Prostate gland (tissue), 2 donors: ENCODE measurements around the gene TRMU. TPM values are rescaled to one million over a fixed set of nuclear protein-coding genes. Genes with fewer than 3 reads are reported as not detected.

ENCODE experiments used
- DNase-seq: peaks from one replicate; pipeline ENCODE4 v3.0.0-alpha.2; 2019; ENCODE audit warnings: low spot score
- H3K27ac ChIP-seq, 2 donors: fragments of 200-600 bp; sonication (generic); 2 replicates each; pipeline ENCODE4 v1.5.1; 2017 to 2019
- H3K27me3 ChIP-seq: fragments of 200-600 bp; sonication (generic); replicated peaks from 2 replicates; pipeline ENCODE4 v1.5.1; 2019; ENCODE audit not compliant: insufficient read depth
- H3K36me3 ChIP-seq, 2 donors: fragments of 200-600 bp; sonication (generic); 1 replicate in 1 of 2; 2 replicates in 1 of 2; pipeline versions ENCODE4 v1.5.1 to v1.8.1; 2017 to 2019
- H3K4me1 ChIP-seq: fragments of 200-600 bp; sonication (generic); replicated peaks from 2 replicates; pipeline ENCODE4 v1.5.1; 2019
- H3K4me3 ChIP-seq, 2 donors: fragments of 200-600 bp; sonication (generic); 2 replicates each; pipeline ENCODE4 v1.5.1; 2017 to 2019
- H3K9me3 ChIP-seq: fragments of 200-600 bp; sonication (generic); 2 replicates; pipeline ENCODE4 v1.5.1; 2017
- CTCF ChIP-seq, 4 experiments: fragments of 200-600 bp in 2 of 4; fragments of 450-650 bp in 2 of 4; sonication (generic) in 2 of 4; IDR thresholded peaks; 1 replicate in 3 of 4; 2 replicates in 1 of 4; pipeline ENCODE4 v1.5.1; 2016 to 2019; ENCODE audit warnings: antibody characterized with exemption in 4 of 4, mild to moderate bottlenecking in 2 of 4, moderate library complexity in 2 of 4
- POLR2A ChIP-seq: fragments of 450-650 bp; IDR thresholded peaks from one replicate; pipeline ENCODE4 v1.6.1; 2016; ENCODE audit warnings: antibody characterized with exemption, mild to moderate bottlenecking
- POLR2AphosphoS5 ChIP-seq: sonication (generic); formaldehyde crosslinking; IDR thresholded peaks from one replicate; pipeline ENCODE4 v1.6.1; 2017; ENCODE audit warnings: antibody characterized with exemption
- WGBS: methylation state at CpG from one replicate; pipeline ENCODE4 v1.1.5; 2018; 5-methylcytosine and 5-hydroxymethylcytosine counted together
- intact Hi-C: fragments of 100-400 bp; cut with DNase I; formaldehyde crosslinking; loops from one replicate; pipeline ENCODE4 v1.14.2; 2022
- total RNA-seq, 2 donors: library from RNA; depleted of rRNA; stranded (reverse); fragments of >200 nt; gene quantifications; one replicate each; pipeline ENCODE4 v1.1.0, GENCODE V29; 2016

Gene TRMU
- total RNA-seq, 2 donors from 2014 or later: 35.1 to 52.9 TPM

GRCh38 chr22:46349238-46349637 lies 13.7 kb downstream of the TRMU start:
- H3K36me3 ChIP-seq: peaks cover 5 to 16% of the 10 kb centered on the region in 2 donors

GRCh38 chr22:46349681-46350080 lies 14.2 kb downstream of the TRMU start:
- intact Hi-C loops: no loop called here
- no peak for DNase-seq
- H3K4me1 ChIP-seq: no peaks in the 10 kb centered on the region
- H3K27ac ChIP-seq: no peak overlapping the region
- no peak overlapping the region for H3K4me3 ChIP-seq
- no peaks in the 10 kb centered on the region for H3K27me3 ChIP-seq
- WGBS: 69% methylated on average over 6 of the region's 6 CpGs
- no peak for TF ChIP-seq POLR2AphosphoS5
- TF ChIP-seq POLR2A: no peak
- no peak for TF ChIP-seq CTCF (IDR thresholded peaks at IDR 0.05)
- H3K9me3 ChIP-seq: no peaks in the 10 kb centered on the region
- H3K36me3 ChIP-seq: peaks cover 5 to 16% of the 10 kb centered on the region in 2 donors

More at GRCh38 chr22:46349238-46349637, 13.7 kb downstream of the TRMU start:
- Histone ChIP-seq H3K9me3 (no peaks in the 10 kb centered on the region), H3K27me3 (no peaks in the 10 kb centered on the region), H3K27ac (no peak overlapping the region), H3K4me1 (no peaks in the 10 kb centered on the region), H3K4me3 (no peak overlapping the region)
- no peak for DNase-seq
- intact Hi-C loops: no loop called here
- 81% methylated on average over 18 of the region's 18 CpGs for WGBS
- no peak for TF ChIP-seq POLR2AphosphoS5
- no peak for TF ChIP-seq POLR2A
- no peak for TF ChIP-seq CTCF (IDR thresholded peaks at IDR 0.05)

- Histone ChIP-seq H3K9me3 (no peaks in the 10 kb centered on the region), H3K36me3 (peaks cover 5 to 16% of the 10 kb centered on the region in 2 donors), H3K4me1 (no peaks in the 10 kb centered on the region), H3K27ac (no peak overlapping the region), H3K27me3 (no peaks in the 10 kb centered on the region), H3K4me3 (no peak overlapping the region)
- TF ChIP-seq POLR2A (no peak), POLR2AphosphoS5 (no peak), CTCF (IDR thresholded peaks at IDR 0.05) (no peak)
- WGBS: 51% methylated on average over 7 of the region's 7 CpGs
- intact Hi-C loops: no loop called here
- DNase-seq: no peak
Measured at GRCh38 chr22:46350121-46350520, 14.6 kb downstream of the TRMU start.

DNA sequence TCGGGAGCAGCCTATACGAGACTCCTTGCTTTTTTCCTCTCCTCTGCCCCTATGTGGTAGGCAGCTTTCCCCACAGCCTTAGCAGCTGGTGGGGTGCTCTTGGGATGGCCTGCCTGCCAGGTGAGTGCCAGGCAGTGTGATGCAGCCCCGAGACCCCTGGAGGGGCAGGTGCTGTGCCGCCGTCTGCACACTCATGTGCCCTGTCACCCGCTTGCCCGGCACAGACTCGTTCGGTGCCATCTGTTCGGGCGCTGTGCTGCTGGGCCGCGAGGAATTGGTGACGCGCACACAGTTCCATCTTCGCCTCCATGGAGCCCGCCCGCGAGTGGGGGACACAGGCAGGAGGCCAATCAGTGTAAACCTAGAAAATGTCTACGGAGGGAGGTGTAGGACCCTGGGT lies 15.1 kb downstream of the TRMU start:
- DNase-seq: no peak
- no peak overlapping the region for H3K27ac ChIP-seq
- 91% methylated on average over 20 of the region's 20 CpGs for WGBS
- no peaks in the 10 kb centered on the region for H3K27me3 ChIP-seq
- no peak overlapping the region for H3K4me3 ChIP-seq
- intact Hi-C loops: no loop called here
- no peak for TF ChIP-seq CTCF (IDR thresholded peaks at IDR 0.05)
- TF ChIP-seq POLR2AphosphoS5: no peak
- TF ChIP-seq POLR2A: no peak
- H3K4me1 ChIP-seq: no peaks in the 10 kb centered on the region
- no peaks in the 10 kb centered on the region for H3K9me3 ChIP-seq
- peaks cover 5 to 16% of the 10 kb centered on the region in 2 donors for H3K36me3 ChIP-seq

- H3K36me3 ChIP-seq: peaks cover 5 to 16% of the 10 kb centered on the region in 2 donors
- H3K4me1 ChIP-seq: no peaks in the 10 kb centered on the region
- intact Hi-C loops: no loop called here
- no peak for TF ChIP-seq POLR2AphosphoS5
- TF ChIP-seq CTCF (IDR thresholded peaks at IDR 0.05): no peak
- no peak for TF ChIP-seq POLR2A
- H3K27ac ChIP-seq: no peak overlapping the region
- no peaks in the 10 kb centered on the region for H3K9me3 ChIP-seq
- no peaks in the 10 kb centered on the region for H3K27me3 ChIP-seq
- WGBS: 94% methylated on average over 28 of the region's 28 CpGs
- H3K4me3 ChIP-seq: no peak overlapping the region
- DNase-seq: no peak
Measured at GRCh38 chr22:46351131-46351735, 15.7 kb downstream of the TRMU start.
